HG03520 (cell line): ENCODE measurements around the gene BPGM.

Source experiments
- ATAC-seq: cut with Tn5 transposase; IDR thresholded peaks from one replicate; pipeline ENCODE4 v1.9.1; 2021; ENCODE audit warnings: mild to moderate bottlenecking, moderate library complexity; ENCODE audit not compliant: unreplicated experiment

The BPGM gene

DNA sequence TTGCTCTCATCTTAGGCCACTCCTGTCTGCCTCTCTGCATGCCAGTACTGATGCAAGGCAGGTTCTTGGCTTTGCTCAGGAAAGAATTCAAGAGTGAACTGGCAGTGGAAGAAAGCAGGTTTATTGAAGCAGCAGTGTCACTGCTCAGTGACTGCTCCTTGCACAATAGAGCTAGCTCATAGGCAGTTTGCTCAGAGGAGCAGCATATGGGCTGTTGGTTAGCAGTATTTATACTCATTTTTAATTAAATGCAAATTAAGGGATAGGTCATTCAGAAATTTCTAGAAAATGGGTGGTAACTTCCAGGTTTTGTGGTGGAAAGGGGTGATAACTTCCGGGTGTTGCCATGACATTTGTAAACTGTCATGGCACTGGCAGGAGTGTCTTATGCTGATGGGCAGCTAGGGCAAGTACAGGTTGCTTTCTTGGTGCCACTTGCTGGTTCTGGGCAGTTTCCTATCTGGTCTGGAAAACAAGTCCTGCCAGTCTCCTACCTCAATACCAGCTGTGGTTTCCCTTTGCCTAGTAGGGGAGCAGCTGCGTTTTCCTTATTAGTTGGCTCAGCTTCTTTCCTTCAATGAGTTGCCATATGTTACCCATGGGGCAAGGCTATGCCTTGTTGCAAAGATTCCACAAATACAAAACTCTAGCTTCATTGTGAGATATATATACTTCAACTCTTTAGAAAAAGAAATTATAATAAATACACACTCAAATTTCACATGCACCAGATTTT is 68.0 kb downstream of the BPGM start:
- no peak for ATAC-seq

DNA sequence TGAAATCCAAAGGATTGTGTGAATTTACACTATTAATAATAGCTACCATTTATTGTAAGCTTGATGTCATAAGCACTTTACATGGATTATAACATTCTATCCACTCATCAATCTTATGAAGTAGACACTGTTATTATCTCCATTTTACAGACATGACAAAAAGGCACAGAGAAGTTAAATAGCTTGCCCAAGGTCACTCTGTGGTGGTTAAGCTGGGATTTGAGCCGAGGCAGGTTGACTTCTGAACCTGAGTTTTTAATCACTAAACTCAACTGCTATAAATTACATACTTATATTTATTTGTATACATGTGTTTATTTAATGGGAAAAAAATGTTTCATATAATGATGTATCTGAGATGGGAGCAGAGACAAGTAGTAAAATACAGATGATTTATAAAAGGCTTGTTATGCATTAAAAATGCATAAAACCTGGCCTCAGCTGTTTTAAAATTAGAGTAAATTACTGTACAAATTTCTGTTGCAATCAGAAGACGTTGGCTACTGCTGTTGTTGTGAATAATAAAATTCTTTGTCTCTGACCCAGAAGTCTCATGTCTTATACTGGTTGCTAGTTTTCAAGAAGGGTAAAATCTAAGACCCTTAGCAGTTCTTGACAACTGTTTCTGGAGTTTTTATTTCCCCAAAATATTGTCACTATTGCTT is 71.7 kb downstream of the BPGM start:
- no peak for ATAC-seq

DNA sequence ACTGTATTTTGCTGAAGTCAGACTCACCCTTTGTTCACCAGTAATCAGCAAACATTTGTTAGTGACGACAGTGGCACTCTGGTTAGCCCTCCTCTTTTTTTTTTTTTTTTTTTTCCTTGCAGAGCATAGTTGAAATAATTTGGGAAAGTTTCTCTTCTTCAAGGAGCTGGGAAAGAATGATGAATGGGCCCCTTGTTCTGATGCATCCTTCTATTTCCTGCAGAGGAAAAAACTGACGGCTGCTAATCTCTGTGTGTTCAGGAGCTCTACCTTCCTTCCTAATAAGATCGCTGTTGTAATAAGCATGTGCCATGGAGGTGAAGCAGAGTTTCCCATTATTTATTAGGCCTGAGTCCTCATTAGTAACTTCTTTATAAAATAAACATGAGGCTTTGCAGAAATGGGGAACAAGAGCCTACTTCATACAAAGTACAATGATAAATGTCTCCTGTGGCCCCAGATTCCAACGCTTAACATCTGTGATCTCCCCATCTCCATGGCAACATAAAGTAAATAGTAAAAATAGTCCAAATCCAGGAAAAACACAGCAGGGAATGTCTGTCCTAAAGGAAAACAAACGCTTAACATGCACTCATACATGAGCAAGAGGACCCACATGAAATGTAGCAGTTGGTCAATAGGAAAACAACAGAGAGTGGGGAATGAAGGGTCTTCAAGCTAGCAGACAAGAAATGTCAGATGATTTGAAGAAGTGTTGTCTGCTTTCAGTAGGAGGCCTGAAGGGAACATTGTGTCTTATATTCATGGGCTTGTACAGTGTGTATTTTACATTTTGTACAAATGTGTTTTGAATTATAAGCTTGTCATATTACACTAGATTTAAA is 73.7 kb downstream of the BPGM start:
- no peak for ATAC-seq

DNA sequence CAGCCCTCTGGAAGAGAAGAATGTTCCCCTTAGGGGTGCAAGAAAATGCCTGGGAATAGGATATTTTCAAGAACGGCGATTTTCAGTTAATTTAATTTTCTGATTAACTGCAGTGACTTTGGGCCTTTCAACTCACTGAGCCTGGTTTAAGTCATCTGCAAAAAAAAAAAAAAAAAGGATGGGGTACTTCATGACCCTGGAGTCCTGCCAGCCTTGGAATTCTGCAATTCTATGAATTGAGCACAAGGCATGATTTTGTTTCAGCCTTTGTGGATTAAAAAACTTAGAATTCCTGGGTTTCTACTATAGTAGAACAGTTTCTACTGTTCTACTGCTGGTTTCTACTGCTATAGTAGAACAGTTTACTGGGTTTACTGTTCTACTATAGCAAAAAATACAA is 74.5 kb downstream of the BPGM start:
- no peak for ATAC-seq

DNA sequence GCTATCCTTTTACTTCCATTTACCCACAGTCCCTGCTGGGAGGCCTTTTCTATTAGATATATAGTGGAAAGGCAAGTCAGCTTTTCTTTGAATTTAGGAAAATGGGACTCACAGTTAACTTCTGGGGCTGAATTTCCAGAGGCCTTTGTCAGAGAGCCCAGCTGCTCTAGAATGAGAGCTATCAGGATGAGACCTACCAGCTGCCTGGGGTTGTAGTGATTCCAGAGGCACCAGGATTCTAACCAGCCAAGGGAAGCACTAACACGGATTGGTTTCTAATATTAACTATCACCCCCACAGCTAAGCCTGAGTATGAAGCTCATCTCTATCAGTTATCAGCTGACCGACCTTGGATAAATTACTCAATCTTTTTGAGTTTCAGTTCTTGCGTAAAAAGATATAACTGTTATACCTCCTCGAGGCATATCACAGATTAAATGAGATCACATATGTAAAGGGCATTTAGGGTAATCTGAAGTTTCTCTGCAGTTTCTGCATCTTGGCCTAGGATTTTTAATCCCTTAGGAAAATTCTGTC is 76.2 kb downstream of the BPGM start:
- ATAC-seq = no peak

DNA sequence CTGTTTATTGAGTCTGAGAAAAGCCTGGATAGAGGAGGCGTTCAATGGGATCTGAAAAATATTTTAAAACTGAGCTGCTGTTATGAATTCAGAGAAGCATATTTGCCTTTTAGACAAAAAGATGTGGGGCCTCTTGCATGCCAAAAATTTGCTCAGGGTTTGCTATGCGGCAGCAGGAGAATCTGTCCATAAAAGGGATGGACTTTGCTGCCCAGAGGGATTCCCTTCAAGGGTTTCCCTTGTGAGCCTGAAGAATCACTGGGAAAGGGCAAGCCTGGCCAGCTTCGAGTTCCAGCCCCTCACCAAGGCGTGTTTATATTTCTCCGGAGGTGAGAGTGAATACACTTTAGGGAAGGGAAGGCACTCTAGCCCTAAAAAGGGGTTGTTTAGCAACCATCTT is 77.2 kb downstream of the BPGM start:
- ATAC-seq = no peak

DNA sequence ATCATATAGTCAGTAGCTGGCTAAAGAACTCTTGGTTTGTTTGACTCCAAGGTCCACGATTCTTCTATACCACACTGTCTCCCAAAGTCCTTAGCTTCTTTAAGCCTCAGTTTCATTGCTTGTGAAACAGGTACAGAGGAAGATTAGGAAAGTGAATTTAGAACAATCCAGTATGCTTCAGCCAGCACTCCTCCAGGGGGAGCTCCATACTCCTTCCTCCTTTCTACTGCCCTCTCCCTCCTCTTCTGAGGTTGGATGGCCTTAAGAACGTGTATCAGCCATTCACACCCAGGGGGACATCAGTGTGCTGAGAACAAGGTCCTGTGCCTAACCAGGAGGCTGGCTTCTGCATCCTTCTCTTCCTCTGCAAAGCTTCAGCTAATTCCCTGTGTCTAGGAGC is 78.0 kb downstream of the BPGM start:
- no peak for ATAC-seq

DNA sequence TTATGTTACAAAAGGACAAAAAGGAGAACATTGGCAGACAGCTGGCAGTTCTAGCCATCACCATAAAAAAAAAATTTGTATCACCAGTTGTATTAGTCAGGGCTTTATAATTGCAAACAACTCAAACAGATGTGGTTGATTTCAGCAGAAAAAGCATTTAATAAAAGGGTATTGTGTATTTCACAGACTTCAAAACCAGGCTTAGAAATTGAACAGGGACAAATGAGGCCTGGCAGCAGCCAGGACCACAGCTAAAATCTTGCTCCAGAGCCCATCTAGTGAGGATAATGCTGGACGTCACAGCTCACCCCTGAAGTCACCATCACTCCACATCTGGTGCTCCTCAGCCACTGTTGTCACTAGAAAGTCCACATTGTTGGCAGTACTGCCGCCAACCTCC is 79.9 kb downstream of the BPGM start:
- no peak for ATAC-seq

DNA sequence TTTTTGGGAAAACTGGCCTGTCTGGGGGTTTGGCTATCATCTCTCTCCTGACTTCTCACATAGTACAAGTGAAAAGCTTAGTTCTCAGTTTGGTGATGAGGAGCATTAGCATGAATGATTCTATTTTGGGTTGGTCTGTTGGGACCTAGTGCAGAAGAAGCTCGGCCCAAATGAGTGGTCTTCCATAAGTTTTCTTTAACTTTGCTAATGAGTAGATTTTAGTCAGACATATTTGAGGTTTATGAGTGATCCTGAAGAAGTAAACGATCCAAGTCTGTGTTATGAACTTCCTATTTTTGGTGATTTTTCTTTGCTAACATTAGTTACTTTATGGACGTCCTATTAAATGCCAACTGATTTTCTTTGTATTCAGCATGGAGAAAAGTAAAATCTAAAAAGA is 81.1 kb downstream of the BPGM start:
- no peak for ATAC-seq
